ENCODE results near the gene MDM1. TPM values are rescaled to one million over a fixed set of nuclear protein-coding genes. Genes with fewer than 3 reads are reported as not detected.

MDM1 gene
- total RNA-seq, 1 donor from 2014 or later = 16.7 TPM

DNA sequence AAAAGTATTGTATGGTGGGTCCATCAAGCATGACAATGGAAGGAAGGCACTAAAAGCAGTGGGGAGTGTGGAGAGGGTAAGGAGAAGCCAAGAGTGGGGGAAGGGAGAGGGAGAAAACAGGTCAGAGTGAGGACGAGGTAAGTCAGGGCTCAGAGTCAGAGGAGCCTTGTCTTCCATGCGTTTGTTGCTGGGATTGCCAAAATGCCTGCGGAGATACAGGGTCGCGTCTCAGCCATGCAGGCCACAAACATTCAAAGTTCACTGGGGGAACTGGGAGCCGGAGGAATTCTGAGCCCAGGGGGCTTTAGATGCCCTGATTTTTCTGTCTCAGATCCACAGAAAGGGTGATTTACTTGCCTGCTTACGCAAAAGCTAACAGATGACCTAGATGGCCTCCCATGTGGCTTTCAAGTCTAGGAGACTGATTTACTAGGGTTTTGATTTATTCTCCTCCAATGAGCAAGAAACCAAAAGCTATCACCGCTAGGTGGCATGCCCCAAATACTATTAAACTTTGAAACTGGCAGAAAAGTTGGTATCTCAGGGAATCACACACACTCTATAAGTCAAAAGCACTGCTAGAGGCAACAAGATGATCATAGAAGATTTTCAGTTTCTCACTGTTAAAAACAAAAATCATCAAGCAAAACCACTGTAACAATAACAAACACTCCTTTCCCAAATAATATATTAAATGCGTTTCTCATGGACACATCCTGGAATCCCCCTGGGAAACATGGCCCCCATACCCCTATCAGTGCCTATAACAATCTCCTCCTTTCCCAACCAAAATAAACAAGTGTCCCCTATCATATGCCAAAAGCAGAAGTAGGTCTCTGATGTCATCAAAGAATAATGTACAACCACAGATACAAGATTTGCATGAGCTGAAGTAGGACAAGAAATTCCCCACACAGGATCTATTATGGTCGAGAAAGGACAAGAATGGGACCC lies 26.6 kb upstream of the MDM1 start:
- DNase-seq (ENCODE audit: low spot score in 2 of 2) (peak; percentile 10 to 51), FAIRE-seq (no peak)

DNA sequence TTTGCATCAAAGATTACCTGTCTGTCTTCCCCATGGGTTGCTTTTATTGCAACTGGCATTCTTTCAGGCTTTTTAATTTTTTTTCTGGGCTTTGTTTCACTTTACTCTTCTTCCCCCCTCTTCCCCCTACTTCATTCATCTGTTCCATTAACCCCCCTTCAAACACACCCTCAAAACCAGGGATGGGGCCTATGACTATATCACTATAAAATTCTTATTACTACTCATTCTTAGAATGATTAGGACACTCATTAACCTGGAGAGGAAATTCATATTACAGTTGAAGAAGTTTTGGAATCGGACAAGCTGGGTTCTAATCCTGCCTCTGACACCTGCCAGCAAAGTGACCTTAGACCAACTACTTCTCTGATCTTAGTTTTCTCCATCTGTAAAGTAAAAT lies 24.8 kb upstream of the MDM1 start:
- FAIRE-seq (no peak), DNase-seq (ENCODE audit: low spot score in 2 of 2) (no peak)

DNA sequence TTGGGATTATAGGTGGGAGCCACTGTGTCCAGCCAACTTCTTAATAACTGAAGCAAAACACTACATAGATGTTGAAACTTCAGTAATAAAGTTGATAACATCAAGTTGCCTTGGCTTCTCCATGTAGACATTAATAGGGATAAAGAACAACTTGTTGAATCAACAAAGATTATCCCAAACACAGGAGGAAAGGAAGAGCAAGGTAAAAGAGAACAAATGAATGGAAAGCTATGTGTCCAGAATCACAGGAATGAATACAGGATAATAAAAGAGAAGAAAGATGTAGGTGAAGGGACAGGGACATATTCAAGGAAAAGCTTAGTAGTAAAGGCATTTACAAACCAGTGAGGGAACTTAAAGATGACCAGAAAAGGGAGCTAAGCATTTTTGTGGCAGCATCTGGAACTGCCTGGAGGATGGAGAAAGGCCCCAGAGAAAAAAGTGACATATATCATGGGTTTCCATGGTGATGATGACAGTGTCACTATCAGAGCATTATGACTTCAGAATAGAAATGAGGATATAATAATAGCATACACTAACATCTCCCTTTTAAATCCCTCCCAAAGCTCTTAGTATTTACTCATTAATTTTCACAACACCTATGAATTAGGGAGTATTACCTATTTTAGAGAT lies 24.0 kb upstream of the MDM1 start:
- DNase-seq (ENCODE audit: low spot score in 2 of 2) = no peak
- no peak for FAIRE-seq

DNA sequence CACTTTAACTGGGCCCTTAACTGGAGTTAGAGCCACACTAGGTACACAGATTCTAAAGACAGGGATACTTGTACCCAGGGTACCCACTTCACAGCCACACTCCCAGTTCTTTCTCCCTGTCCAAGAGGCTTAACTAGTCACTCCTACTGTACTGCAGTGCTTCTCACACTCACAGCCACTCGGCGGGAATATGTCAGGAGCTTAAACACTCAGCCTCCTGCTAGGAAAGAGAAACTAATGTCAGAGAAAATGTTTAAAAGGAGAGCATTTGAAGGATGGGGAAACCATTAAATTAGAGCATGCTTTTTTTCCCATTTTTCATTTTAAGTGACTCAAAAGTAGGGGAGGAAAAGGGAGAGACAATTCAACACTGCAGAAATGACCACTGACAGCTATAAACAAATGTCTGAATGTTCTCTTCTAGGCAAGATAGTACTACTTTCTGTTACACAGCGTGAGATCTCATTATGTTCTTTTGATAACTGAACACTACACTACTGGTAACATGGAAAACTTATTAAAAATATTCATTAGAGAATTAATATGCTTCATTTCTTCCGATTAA lies 22.9 kb upstream of the MDM1 start:
- DNase-seq (ENCODE audit: low spot score in 2 of 2) (no peak), FAIRE-seq (no peak)

GRCh38 chr12:68352067-68352466 lies 19.9 kb upstream of the MDM1 start:
- no peak for FAIRE-seq
- DNase-seq (ENCODE audit: low spot score in 2 of 2) = no peak

- DNase-seq (ENCODE audit: low spot score in 2 of 2) (no peak), FAIRE-seq (no peak)
Measured at GRCh38 chr12:68350753-68351152, 18.6 kb upstream of the MDM1 start.

GRCh38 chr12:68349921-68350606 lies 17.9 kb upstream of the MDM1 start:
- DNase-seq (ENCODE audit: low spot score in 2 of 2) (no peak), FAIRE-seq (no peak)

DNA sequence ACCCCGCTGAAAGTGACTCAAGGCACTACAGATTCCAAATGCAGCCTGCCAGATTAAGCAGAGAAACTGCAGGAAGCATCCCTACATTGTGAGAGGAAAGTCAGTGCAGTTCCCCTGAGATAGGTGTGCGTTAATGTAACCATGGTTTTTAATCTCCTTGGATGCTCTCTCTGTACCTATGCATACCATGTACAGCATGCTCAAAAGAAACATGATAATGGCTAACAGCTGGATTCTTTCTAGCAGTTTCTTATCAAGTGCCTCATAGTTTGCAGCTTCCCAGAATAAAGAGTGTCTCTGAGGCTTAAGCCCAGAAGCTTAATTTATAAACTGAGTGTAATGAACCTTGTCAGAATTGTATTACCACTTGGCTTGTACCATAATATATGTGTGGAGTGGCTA lies 17.1 kb upstream of the MDM1 start:
- no peak for DNase-seq (ENCODE audit: low spot score in 2 of 2)
- FAIRE-seq = no peak

- no peak for DNase-seq (ENCODE audit: low spot score in 2 of 2)
- no peak for FAIRE-seq
Measured at GRCh38 chr12:68348419-68348818, 16.3 kb upstream of the MDM1 start.

GRCh38 chr12:68345763-68346162 lies 13.6 kb upstream of the MDM1 start:
- DNase-seq (ENCODE audit: low spot score in 2 of 2) = no peak
- no peak for FAIRE-seq

GRCh38 chr12:68344126-68344525 lies 12.0 kb upstream of the MDM1 start:
- FAIRE-seq = no peak

GRCh38 chr12:68342966-68343365 lies 10.8 kb upstream of the MDM1 start:
- FAIRE-seq (no peak), DNase-seq (ENCODE audit: low spot score in 2 of 2) (no peak)

More at GRCh38 chr12:68344126-68344525, 12.0 kb upstream of the MDM1 start:
- no peak for DNase-seq (ENCODE audit: low spot score in 2 of 2)

GRCh38 chr12:68341822-68342221 lies 9.7 kb upstream of the MDM1 start:
- no peak for DNase-seq (ENCODE audit: low spot score in 2 of 2)
- FAIRE-seq = no peak

DNA sequence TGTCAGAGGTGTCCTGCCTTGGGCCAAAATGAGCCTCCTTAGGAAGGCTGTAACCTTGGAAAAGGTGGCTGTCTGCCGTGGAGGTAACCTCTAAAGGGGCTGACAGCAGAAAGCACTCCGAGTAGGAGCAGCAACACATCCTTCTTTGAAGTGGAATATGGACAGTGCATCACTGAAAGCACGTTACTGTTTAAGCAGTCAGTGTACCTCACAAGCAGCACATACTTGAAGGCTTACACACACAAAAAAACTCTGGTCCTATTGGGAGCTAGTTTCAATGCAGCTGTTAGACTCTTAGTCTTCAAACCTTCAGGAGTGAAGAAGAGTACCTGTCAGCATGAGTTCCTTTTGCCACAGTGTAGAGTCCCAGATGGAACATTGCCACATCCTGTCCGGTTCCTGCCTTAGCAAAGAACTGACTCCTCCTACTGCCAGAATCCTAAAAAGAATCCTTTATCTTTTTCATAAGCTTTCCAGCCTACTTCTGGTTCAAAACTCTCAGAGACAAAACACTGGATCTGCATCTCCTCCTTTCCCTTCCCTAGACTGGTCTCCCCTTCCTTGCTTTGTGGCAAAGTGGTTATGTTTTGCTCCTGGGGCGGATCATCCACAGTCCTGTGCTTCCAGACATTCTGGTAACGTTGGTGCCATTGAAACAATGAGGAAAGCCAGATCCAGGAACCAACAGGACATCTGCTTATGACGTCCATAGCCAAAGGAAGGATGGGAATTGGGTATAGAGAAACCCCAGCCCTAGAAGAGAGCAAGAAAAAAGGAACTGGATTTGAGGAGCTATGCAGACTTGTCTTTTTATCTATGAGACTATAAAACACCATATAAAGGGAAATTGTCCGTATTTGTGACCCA lies 8.5 kb upstream of the MDM1 start:
- DNase-seq (ENCODE audit: low spot score in 2 of 2) = no peak
- FAIRE-seq = no peak

- FAIRE-seq (no peak), DNase-seq (ENCODE audit: low spot score in 2 of 2) (no peak)
Measured at GRCh38 chr12:68336889-68337303, 4.7 kb upstream of the MDM1 start.

- DNase-seq (ENCODE audit: low spot score in 2 of 2) (no peak), FAIRE-seq (no peak)
Measured at GRCh38 chr12:68335462-68335861, 3.3 kb upstream of the MDM1 start.

- DNase-seq (ENCODE audit: low spot score in 2 of 2) (no peak), FAIRE-seq (no peak)
Measured at GRCh38 chr12:68334132-68334531, 2.0 kb upstream of the MDM1 start.

DNA sequence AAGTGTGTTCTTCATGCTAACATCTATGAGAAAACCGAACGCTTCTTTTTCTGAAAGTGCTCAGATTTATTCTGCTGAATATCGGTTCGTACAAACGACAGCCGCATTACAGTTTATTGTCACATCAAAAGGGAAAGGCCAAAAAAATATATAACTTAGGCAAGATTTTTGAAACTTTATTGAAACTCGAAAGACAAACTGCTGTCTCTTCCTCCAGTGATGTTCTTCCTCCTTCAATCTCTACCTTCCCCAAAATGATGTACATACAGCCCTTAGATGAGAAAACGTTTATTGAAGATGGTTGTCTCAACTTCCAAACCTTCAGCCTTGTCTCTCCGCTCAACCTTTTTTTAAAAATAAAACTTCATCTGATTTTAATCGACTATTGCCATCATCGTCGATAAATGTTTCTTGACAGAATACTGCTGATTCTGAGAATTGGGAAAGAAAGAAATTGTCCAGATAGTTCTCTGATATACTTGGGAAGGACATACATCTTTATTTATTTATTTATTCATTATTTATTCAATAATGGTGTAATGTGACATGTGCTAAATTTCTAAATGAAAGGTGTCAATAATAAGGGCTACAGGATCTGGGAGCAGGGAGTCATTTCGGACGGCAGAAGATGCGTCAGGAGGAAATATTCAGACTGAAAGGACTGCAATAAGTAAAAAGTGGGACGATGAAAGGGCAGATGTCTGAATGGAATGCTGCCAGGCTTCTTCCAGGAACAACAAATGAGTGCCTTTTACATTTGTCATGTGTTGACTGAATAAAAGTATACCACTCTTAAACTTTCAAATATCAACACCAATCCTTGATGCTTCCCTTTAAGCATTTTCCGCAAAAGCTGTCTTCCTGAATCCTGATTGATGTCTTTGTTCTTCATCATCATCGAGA lies 817 bp upstream of the MDM1 start:
- DNase-seq (ENCODE audit: low spot score in 2 of 2) (no peak), FAIRE-seq (no peak)

DNA sequence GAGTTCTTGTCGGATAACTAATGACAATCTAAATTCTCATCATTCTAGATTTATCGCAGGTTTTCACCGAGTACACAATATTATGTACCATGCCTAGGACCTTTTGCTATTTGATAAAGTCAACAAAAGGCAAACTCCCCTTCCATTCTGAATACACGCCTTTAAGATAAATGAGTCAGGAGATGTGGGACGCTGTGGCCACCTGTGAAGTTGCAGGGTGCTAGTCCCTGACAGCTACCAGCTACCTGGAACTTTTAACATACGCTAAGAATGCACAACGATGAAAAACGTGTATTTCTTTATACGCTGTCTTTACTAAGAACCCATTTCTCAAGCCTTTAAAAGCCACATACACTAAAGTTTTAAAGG lies 678 bp downstream of the MDM1 start:
- FAIRE-seq (no peak), DNase-seq (ENCODE audit: low spot score in 2 of 2) (no peak)

Measured in frontal cortex (tissue), 4 donors.